Transverse colon (tissue), 3 donors: ENCODE data around the gene ATRN.

Source experiments
- EP300 ChIP-seq: sonication (generic); formaldehyde crosslinking; IDR thresholded peaks from one replicate; pipeline ENCODE4 v1.6.1; 2017; ENCODE audit warnings: antibody characterized with exemption, low read depth
- POLR2A ChIP-seq: fragments of 450-650 bp; IDR thresholded peaks from one replicate; pipeline ENCODE4 v1.6.1; 2016; ENCODE audit warnings: antibody characterized with exemption, mild to moderate bottlenecking, moderate library complexity
- TF ChIP-seq, protein P1 (sequence below), 5 experiments: fragments of 200-600 bp in 3 of 5; fragments of 450-650 bp in 2 of 5; sonication (generic) in 3 of 5; IDR thresholded peaks; 1 replicate in 2 of 5; 2 replicates in 3 of 5; pipeline ENCODE4 v1.5.1; 2016 to 2017; ENCODE audit warnings: antibody characterized with exemption in 5 of 5, inconsistent platforms in 3 of 5, mild to moderate bottlenecking in 2 of 5, moderate library complexity in 1 of 5

DNA sequence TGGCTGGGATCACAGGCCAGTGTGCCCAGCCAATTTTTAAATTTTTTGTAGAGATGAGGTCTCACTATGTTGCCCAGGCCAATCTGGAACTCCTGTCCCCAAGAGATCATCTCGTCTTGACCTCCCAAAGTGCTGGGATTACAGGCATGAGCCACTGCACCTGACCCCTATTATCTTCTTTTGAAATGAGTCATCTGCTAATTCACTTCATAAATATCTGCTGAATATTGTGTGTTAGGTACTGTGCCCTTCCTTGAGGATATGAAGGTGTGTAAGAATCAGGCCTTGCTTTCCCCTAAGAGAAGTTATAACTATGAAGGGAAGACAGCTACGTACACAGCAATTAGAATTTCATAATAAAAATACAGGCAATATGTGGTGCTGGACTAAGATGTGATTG lies 8.2 kb downstream of the ATRN start:
- TF ChIP-seq EP300: no peak
- no peak for TF ChIP-seq POLR2A
- TF ChIP-seq, protein P1, sequence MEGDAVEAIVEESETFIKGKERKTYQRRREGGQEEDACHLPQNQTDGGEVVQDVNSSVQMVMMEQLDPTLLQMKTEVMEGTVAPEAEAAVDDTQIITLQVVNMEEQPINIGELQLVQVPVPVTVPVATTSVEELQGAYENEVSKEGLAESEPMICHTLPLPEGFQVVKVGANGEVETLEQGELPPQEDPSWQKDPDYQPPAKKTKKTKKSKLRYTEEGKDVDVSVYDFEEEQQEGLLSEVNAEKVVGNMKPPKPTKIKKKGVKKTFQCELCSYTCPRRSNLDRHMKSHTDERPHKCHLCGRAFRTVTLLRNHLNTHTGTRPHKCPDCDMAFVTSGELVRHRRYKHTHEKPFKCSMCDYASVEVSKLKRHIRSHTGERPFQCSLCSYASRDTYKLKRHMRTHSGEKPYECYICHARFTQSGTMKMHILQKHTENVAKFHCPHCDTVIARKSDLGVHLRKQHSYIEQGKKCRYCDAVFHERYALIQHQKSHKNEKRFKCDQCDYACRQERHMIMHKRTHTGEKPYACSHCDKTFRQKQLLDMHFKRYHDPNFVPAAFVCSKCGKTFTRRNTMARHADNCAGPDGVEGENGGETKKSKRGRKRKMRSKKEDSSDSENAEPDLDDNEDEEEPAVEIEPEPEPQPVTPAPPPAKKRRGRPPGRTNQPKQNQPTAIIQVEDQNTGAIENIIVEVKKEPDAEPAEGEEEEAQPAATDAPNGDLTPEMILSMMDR (IDR thresholded peaks at IDR 0.05): no peak
